ENCODE data around the gene SYNE3. TPM values are rescaled to one million over a fixed set of nuclear protein-coding genes. Genes with fewer than 3 reads are reported as not detected.

SYNE3 gene
- total and polyA plus RNA-seq, 9 of the 15 experiments (the other 6 are each of a cell fraction or from before 2014, with no cell fraction given): 0.04 to 3.1 (median 0.55) TPM

GRCh38 chr14:95537298-95538089 lies 21.0 kb upstream of the SYNE3 start (continued):
- no peak for TF ChIP-seq CHD7 (IDR thresholded peaks at IDR 0.05; ENCODE audit: low read depth, low read length)
- TF ChIP-seq ESRRA (IDR thresholded peaks at IDR 0.05; ENCODE audit: borderline replicate concordance, low read depth): peak; percentile 64; the same call in 1 of the 2 replicates
- no peak for TF ChIP-seq MXI1 (IDR thresholded peaks at IDR 0.05; ENCODE audit: low read depth, low read length)
- TF ChIP-seq GATAD2B (IDR thresholded peaks at IDR 0.05; ENCODE audit: borderline replicate concordance): no peak
- peak; percentile 32; the same call in 1 of the 2 replicates for TF ChIP-seq CBFA2T3 (IDR thresholded peaks at IDR 0.05)
- TF ChIP-seq ZNF398 (CRISPR knock-in tag; IDR thresholded peaks at IDR 0.05): no peak
- no peak for TF ChIP-seq TRIM28 (IDR thresholded peaks at IDR 0.05)
- TF ChIP-seq CTBP1 (IDR thresholded peaks at IDR 0.05; ENCODE audit: borderline replicate concordance): 0 out of 2 replicates have a peak, but pooled peaks have one; percentile 11
- TF ChIP-seq GATA2 (CRISPR knock-in tag; IDR thresholded peaks at IDR 0.05): no peak
- TF ChIP-seq PKNOX1 (IDR thresholded peaks at IDR 0.05): 0 out of 2 replicates have a peak, but pooled peaks have one; percentile 9
- no peak for TF ChIP-seq ZBTB43 (CRISPR knock-in tag; IDR thresholded peaks at IDR 0.05)
